GM12878 (cell line): ENCODE data around the gene KLHL26. TPM values are rescaled to one million over a fixed set of nuclear protein-coding genes. Genes with fewer than 3 reads are reported as not detected.

ENCODE experiments used
- ATF2 ChIP-seq: IDR thresholded peaks from 2 replicates; pipeline ENCODE4 v1.6.1; 2012; ENCODE audit warnings: low read length, inconsistent platforms
- ATF3 ChIP-seq: IDR thresholded peaks from 2 replicates; pipeline ENCODE4 v1.6.1; 2011; ENCODE audit warnings: low read depth, mild to moderate bottlenecking, low read length, moderate library complexity, borderline replicate concordance; ENCODE audit errors: extremely low read depth
- BCL3 ChIP-seq: IDR thresholded peaks from 2 replicates; pipeline ENCODE4 v1.6.1; 2011; ENCODE audit warnings: borderline replicate concordance, low read depth, mild to moderate bottlenecking, moderate library complexity, low read length; ENCODE audit not compliant: insufficient read depth, poor library complexity, severe bottlenecking
- BHLHE40 ChIP-seq, 2 experiments: fragments of 450-650 bp in 1 of 2; IDR thresholded peaks; 2 replicates each; pipeline ENCODE4 v1.6.1; 2011 to 2017; ENCODE audit warnings: low read depth in 2 of 2, borderline replicate concordance in 1 of 2, improper control_type of control experiment in 1 of 2, low read length in 1 of 2, mild to moderate bottlenecking in 1 of 2
- CHD1 ChIP-seq: IDR thresholded peaks from 2 replicates; pipeline ENCODE4 v1.6.1; 2012; ENCODE audit warnings: low read depth, low read length, improper control_type of control experiment
- CREB1 ChIP-seq: IDR thresholded peaks from 2 replicates; pipeline ENCODE4 v1.6.1; 2012; ENCODE audit warnings: low read depth, mild to moderate bottlenecking, inconsistent platforms
- CREM ChIP-seq: IDR thresholded peaks from 2 replicates; pipeline ENCODE4 v1.6.1; 2014; ENCODE audit warnings: antibody characterized with exemption, low read depth
- HDAC2 ChIP-seq: fragments of 200-600 bp; sonication (generic); IDR thresholded peaks from 2 replicates; pipeline ENCODE4 v1.6.1; 2017
- IKZF2 ChIP-seq, 2 experiments: fragments of 450-650 bp; IDR thresholded peaks; 2 replicates each; pipeline ENCODE4 v1.6.1; 2017; ENCODE audit warnings: mild to moderate bottlenecking in 2 of 2, moderate library complexity in 2 of 2
- NR2F1 ChIP-seq: fragments of 450-650 bp; conservative IDR thresholded peaks from 2 replicates; pipeline ENCODE4 v1.6.1; 2017; ENCODE audit warnings: mild to moderate bottlenecking
- POLR2A ChIP-seq: IDR thresholded peaks from 2 replicates; pipeline ENCODE4 v1.6.1; 2011; ENCODE audit warnings: low read depth, mild to moderate bottlenecking, low read length
- POLR2AphosphoS5 ChIP-seq: IDR thresholded peaks from 2 replicates; pipeline ENCODE4 v1.6.1; 2011; ENCODE audit warnings: mild to moderate bottlenecking, low read length, inconsistent platforms
- POU2F2 ChIP-seq: IDR thresholded peaks from 3 replicates; pipeline ENCODE4 v1.6.1; 2011; ENCODE audit warnings: low read depth, mild to moderate bottlenecking, low read length, borderline replicate concordance
- RB1 ChIP-seq: fragments of 450-650 bp; formaldehyde crosslinking; IDR thresholded peaks from 2 replicates; pipeline ENCODE4 v1.6.1; 2017; ENCODE audit warnings: mild to moderate bottlenecking, borderline replicate concordance
- RBBP5 ChIP-seq: fragments of 200-600 bp; sonication (generic); conservative IDR thresholded peaks from 2 replicates; pipeline ENCODE4 v1.6.1; 2016
- TCF7 ChIP-seq: IDR thresholded peaks from 2 replicates; pipeline ENCODE4 v1.6.1; 2014; ENCODE audit warnings: antibody characterized with exemption, borderline replicate concordance
- WRNIP1 ChIP-seq: IDR thresholded peaks from 2 replicates; pipeline ENCODE4 v1.6.1; 2011; ENCODE audit warnings: low read depth, low read length, improper control_type of control experiment, borderline replicate concordance
- ZNF217 ChIP-seq: fragments of 450-650 bp; IDR thresholded peaks from 2 replicates; pipeline ENCODE4 v1.6.1; 2017; ENCODE audit warnings: antibody characterized with exemption, mild to moderate bottlenecking
- ZNF24 ChIP-seq: fragments of 450-650 bp; IDR thresholded peaks from 2 replicates; pipeline ENCODE4 v1.6.1; 2017; ENCODE audit warnings: antibody characterized with exemption, mild to moderate bottlenecking
- ZNF274 ChIP-seq: IDR thresholded peaks from one replicate; pipeline ENCODE4 v1.8.0; 2011; ENCODE audit not compliant: insufficient read length, insufficient read depth
- ZNF622 ChIP-seq: fragments of 450-650 bp; IDR thresholded peaks from 2 replicates; pipeline ENCODE4 v1.6.1; 2017; ENCODE audit warnings: mild to moderate bottlenecking, inconsistent platforms
- ZNF687 ChIP-seq: fragments of 450-650 bp; IDR thresholded peaks from 2 replicates; pipeline ENCODE4 v1.6.1; 2017; ENCODE audit warnings: mild to moderate bottlenecking, moderate library complexity
- polyA plus RNA-seq, 11 experiments: library from polyadenylated mRNA; depleted of rRNA in 4 of 11; unstranded in 6 of 11; stranded (reverse) in 5 of 11; fragments of >200 nt; fragmentation: Nextera tagmentation in 4 of 11; fragmentation: Illumina TruSeq in 1 of 11; extraction: Ambion mirVana in 4 of 11; extraction: Trizol in 1 of 11; gene quantifications; 1 replicate in 1 of 11; 2 replicates in 10 of 11; pipeline versions ENCODE4 v1.2.1 to v1.2.3, GENCODE V29; 2011 to 2016; ENCODE audit warnings: inconsistent platforms in 2 of 11, missing spikeins in 2 of 11, low read depth in 1 of 11
- total RNA-seq, 4 experiments: library from RNA; depleted of rRNA in 3 of 4; stranded (reverse); fragments of >200 nt in 3 of 4; fragmentation: Illumina TruSeq in 1 of 4; extraction: Trizol in 1 of 4; gene quantifications; 2 replicates each; pipeline versions ENCODE4 v1.2.1 to v1.2.3, GENCODE V29; 2013 to 2021

The KLHL26 gene
- total and polyA plus RNA-seq, 10 of the 15 experiments (the other 5 are each of a cell fraction or from before 2014, with no cell fraction given), result 0.18 to 14.6 (median 2.9) TPM

- TF ChIP-seq ATF3 (0 out of 2 replicates have a peak, but pooled peaks have one; percentile 14), ZNF274 (no peak), ATF2 (no peak), WRNIP1 (no peak), POU2F2 (no peak), RBBP5 (no peak), BCL3 (no peak), BHLHE40 (IDR thresholded peaks at IDR 0.05; ENCODE audit: borderline replicate concordance in 1 of 2, low read depth in 2 of 2, low read length in 1 of 2) (peak; percentile 55 to 86; a peak in 3 of 4 replicates), ZNF217 (no peak), CREM (no peak), ZNF687 (peak; percentile 70), RB1 (no peak; the same call in 1 of the 2 replicates), POLR2A (peak; percentile 92), NR2F1 (no peak), HDAC2 (no peak), POLR2AphosphoS5 (peak; percentile 76), CHD1 (no peak), ZNF24 (peak; percentile 78), IKZF2 (IDR thresholded peaks at IDR 0.05) (no peak), CREB1 (no peak), ZNF622 (no peak), TCF7 (no peak)
These were observed 46.5 kb downstream of the KLHL26 start, which contains the start of gene CRTC1 (continued) for GRCh38 chr19:18683109-18683957.
